Measurements from ENCODE around the gene GALNT6. TPM values are rescaled to one million over a fixed set of nuclear protein-coding genes. Genes with fewer than 3 reads are reported as not detected.

GALNT6 gene
- total and polyA plus RNA-seq, 2 of the 13 experiments (the other 11 are each of a cell fraction or from before 2014, with no cell fraction given): 1.0 to 1.1 TPM

DNA sequence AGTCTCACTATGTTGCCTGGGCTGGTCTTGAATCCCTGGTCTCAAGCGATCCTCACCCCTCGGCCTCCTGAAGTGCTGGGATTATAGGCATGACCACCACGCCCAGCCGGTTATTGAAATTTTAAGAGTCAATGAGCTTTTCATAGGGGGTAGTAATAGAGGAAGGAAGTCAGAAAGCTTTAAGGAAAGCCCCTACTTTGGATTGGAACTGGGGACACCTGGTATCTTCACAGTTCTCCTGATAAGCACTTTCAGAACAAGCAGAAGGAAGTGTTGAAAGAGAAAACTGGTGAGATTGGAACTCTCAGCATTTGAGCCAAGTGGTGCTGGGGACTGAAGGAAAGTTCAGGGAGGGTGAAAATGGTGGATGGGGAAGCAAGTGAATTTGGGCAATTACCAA, 38.5 kb upstream of the GALNT6 start (continued):
- TF ChIP-seq, protein P1, sequence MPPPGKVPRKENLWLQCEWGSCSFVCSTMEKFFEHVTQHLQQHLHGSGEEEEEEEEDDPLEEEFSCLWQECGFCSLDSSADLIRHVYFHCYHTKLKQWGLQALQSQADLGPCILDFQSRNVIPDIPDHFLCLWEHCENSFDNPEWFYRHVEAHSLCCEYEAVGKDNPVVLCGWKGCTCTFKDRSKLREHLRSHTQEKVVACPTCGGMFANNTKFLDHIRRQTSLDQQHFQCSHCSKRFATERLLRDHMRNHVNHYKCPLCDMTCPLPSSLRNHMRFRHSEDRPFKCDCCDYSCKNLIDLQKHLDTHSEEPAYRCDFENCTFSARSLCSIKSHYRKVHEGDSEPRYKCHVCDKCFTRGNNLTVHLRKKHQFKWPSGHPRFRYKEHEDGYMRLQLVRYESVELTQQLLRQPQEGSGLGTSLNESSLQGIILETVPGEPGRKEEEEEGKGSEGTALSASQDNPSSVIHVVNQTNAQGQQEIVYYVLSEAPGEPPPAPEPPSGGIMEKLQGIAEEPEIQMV (CRISPR knock-in tag; IDR thresholded peaks at IDR 0.05; ENCODE audit: low read depth): no peak
- no peak for TF ChIP-seq ZFP1 (CRISPR knock-in tag; IDR thresholded peaks at IDR 0.05)
- TF ChIP-seq SALL2 (CRISPR knock-in tag; IDR thresholded peaks at IDR 0.05): no peak
- no peak for TF ChIP-seq ZFP37 (CRISPR knock-in tag; IDR thresholded peaks at IDR 0.05; ENCODE audit: borderline replicate concordance)
- no peak for TF ChIP-seq ESRRA (CRISPR knock-in tag; IDR thresholded peaks at IDR 0.05; ENCODE audit: low read depth)
- TF ChIP-seq, protein P2, sequence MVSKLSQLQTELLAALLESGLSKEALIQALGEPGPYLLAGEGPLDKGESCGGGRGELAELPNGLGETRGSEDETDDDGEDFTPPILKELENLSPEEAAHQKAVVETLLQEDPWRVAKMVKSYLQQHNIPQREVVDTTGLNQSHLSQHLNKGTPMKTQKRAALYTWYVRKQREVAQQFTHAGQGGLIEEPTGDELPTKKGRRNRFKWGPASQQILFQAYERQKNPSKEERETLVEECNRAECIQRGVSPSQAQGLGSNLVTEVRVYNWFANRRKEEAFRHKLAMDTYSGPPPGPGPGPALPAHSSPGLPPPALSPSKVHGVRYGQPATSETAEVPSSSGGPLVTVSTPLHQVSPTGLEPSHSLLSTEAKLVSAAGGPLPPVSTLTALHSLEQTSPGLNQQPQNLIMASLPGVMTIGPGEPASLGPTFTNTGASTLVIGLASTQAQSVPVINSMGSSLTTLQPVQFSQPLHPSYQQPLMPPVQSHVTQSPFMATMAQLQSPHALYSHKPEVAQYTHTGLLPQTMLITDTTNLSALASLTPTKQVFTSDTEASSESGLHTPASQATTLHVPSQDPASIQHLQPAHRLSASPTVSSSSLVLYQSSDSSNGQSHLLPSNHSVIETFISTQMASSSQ (IDR thresholded peaks at IDR 0.05; ENCODE audit: low read depth): no peak
- TF ChIP-seq, protein P2 (CRISPR knock-in tag; IDR thresholded peaks at IDR 0.05; ENCODE audit: borderline replicate concordance): no peak
- no peak for TF ChIP-seq SSRP1 (CRISPR knock-in tag; IDR thresholded peaks at IDR 0.05)
- TF ChIP-seq ZSCAN9 (CRISPR knock-in tag; IDR thresholded peaks at IDR 0.05; ENCODE audit: borderline replicate concordance): no peak
- TF ChIP-seq PPARG (CRISPR knock-in tag; conservative IDR thresholded peaks at IDR 0.05): no peak
- TF ChIP-seq XBP1 (CRISPR knock-in tag; IDR thresholded peaks at IDR 0.05): no peak
- TF ChIP-seq, protein P3, sequence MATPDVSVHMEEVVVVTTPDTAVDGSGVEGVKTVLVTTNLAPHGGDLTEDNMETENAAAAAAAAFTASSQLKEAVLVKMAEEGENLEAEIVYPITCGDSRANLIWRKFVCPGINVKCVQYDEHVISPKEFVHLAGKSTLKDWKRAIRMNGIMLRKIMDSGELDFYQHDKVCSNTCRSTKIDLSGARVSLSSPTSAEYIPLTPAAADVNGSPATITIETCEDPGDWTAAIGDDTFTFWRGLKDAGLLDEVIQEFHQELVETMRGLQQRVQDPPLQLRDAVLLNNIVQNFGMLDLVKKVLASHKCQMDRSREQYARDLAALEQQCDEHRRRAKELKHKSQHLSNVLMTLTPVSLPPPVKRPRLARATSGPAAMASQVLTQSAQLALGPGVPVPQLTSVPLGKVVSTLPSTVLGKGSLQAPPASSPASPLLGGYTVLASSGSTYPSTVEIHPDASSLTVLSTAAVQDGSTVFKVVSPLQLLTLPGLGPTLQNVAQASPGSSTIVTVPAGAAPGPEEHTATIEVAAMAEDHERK (CRISPR knock-in tag; IDR thresholded peaks at IDR 0.05; ENCODE audit: low read depth): no peak
- no peak for TF ChIP-seq RFXANK (CRISPR knock-in tag; IDR thresholded peaks at IDR 0.05)

Data from HepG2 (cell line).